Loucy (cell line): Measurements from ENCODE around the gene BCKDK.

Experiments used
- CTCF ChIP-seq: fragments of 200-600 bp; sonication (generic); conservative IDR thresholded peaks from 2 replicates; pipeline ENCODE4 v1.5.1; 2014; ENCODE audit warnings: mild to moderate bottlenecking, antibody characterized with exemption, low read length
- EZH2phosphoT487 ChIP-seq: fragments of 200-600 bp; IDR thresholded peaks from 2 replicates; pipeline ENCODE4 v1.6.1; 2018; ENCODE audit warnings: antibody characterized with exemption, mild to moderate bottlenecking, moderate library complexity, borderline replicate concordance

GRCh38 chr16:31108794-31109558 lies 790 bp downstream of the BCKDK start:
- TF ChIP-seq CTCF (no peak), EZH2phosphoT487 (no peak)
